ENCODE data around the gene MSLN. TPM values are rescaled to one million over a fixed set of nuclear protein-coding genes. Genes with fewer than 3 reads are reported as not detected.

Gene MSLN
- total RNA-seq, 2 donors from 2014 or later: 44.8 to 94.6 TPM

DNA sequence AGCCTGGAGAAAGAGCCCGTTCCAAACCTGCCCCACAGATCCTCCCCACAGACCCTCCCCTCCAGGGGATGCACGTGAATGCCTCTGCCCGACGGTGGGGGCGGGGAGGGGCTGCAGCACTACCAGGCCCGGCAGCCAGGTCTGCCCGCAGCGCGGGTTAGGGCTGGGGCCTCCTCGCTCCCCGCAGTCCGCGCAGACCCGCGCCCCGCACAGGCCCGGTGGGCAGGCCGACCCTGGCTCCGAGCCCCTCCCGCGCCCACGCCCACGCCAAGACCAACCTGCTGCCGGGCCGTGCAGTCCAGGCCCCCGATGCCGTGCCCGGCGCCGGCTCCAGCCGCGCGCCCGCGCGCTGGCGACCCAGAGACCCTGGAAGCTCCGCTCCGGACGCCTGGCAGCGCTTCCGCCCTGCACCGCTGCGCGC lies 27.5 kb downstream of the MSLN start, which contains the start of gene RPUSD1:
Gene RPUSD1 (minus strand): TSS at position 404 of the 421 bp plus-strand sequence. CDS start 644 bp downstream, outside the sequence.
- Histone ChIP-seq H3K9me3 (no peaks in the 10 kb centered on the region), H3K27ac (peak within 1 kb of the TSS; percentile 58 to 69), H3K4me1 (peaks cover 0 to 28% of the 10 kb centered on the region in 2 donors), H3K27me3 (no peaks in the 10 kb centered on the region), H3K36me3 (peaks cover 7% of the 10 kb centered on the region), H3K4me3 (peak within 1 kb of the TSS; percentile 91 to 99)
- TF ChIP-seq, protein P1, sequence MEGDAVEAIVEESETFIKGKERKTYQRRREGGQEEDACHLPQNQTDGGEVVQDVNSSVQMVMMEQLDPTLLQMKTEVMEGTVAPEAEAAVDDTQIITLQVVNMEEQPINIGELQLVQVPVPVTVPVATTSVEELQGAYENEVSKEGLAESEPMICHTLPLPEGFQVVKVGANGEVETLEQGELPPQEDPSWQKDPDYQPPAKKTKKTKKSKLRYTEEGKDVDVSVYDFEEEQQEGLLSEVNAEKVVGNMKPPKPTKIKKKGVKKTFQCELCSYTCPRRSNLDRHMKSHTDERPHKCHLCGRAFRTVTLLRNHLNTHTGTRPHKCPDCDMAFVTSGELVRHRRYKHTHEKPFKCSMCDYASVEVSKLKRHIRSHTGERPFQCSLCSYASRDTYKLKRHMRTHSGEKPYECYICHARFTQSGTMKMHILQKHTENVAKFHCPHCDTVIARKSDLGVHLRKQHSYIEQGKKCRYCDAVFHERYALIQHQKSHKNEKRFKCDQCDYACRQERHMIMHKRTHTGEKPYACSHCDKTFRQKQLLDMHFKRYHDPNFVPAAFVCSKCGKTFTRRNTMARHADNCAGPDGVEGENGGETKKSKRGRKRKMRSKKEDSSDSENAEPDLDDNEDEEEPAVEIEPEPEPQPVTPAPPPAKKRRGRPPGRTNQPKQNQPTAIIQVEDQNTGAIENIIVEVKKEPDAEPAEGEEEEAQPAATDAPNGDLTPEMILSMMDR (IDR thresholded peaks at IDR 0.05): no peak
- DNase-seq (ENCODE audit: low spot score): no peak

DNA sequence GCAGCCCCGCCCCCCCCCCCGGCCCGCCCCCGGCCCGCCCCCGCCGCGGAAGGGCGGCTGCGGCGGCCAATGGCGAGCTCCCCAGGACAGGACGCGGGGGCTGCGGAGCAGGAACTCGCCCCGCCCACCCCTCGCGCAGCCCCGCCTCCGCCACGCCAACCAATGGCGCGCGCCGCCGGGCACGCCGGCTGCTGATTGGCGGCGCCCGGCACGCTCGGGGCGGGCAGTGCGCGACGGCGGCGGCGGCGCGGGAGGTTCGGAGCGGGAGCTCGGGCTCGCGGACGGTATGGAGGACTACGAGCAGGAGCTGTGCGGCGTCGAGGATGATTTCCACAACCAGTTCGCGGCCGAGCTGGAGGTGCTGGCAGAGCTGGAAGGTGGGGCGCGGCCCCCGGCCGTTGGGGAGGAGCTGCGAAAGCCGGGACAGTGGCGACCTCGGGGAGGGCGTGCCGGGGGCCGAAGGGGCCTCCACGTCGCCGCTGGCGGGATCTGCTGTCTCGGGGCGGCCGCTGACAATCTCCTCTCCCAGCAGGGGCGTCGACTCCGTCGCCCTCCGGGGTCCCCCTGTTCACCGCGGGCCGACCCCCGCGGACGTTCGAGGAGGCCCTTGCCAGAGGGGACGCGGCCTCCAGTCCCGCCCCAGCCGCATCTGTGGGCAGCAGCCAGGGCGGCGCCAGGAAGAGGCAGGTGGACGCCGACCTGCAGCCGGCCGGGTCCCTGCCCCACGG lies 28.0 kb downstream of the MSLN start, which contains the start of gene CHTF18:
Gene CHTF18 (plus strand): TSS at position 222 of the 728 bp plus-strand sequence. CDS start 65 bp downstream, at position 287.
- Histone ChIP-seq H3K9me3 (no peaks in the 10 kb centered on the region), H3K4me1 (peaks cover 0 to 24% of the 10 kb centered on the region in 2 donors), H3K27me3 (no peaks in the 10 kb centered on the region), H3K27ac (peak within 1 kb of the TSS; percentile 58 to 69), H3K36me3 (peaks cover 7% of the 10 kb centered on the region), H3K4me3 (peak within 1 kb of the TSS; percentile 91 to 99)
- peak; percentile 88 for DNase-seq (ENCODE audit: low spot score)
- TF ChIP-seq, protein P1 (IDR thresholded peaks at IDR 0.05): no peak

DNA sequence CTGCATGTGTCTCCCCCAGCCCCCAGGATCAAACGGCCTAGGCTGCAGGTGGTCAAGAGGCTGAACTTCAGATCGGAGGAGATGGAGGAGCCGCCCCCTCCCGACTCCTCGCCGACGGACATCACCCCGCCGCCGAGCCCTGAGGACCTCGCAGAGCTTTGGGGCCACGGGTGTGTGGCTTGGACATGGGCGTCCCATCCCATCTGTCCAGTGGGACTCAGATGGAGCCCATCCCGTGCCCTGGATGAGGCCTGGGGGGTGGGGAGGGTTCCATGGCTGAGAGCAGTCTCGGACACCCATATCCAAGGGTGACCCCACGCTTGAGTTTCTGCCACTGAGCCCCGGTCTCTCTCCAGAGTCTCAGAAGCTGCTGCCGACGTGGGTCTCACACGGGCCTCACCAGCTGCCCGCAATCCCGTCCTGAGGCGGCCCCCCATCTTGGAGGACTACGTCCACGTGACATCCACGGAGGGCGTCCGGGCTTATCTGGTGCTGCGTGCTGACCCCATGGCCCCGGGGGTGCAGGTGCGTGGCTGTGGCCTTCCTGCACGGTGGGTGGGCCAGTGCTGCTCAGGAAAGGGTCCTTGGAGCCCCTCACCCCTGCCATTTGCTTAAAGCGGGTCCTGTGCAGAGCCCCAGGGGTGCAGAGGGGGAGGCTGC lies 28.8 kb downstream of the MSLN start:
- peaks cover 7% of the 10 kb centered on the region for H3K36me3 ChIP-seq
- no peak for DNase-seq (ENCODE audit: low spot score)
- H3K27me3 ChIP-seq: no peaks in the 10 kb centered on the region
- TF ChIP-seq, protein P1 (IDR thresholded peaks at IDR 0.05): no peak
- peaks cover 0 to 18% of the 10 kb centered on the region in 2 donors for H3K4me1 ChIP-seq
- no peak overlapping the region for H3K27ac ChIP-seq
- peak overlapping the region in 1 of 2 donors; percentile 73 for H3K4me3 ChIP-seq
- H3K9me3 ChIP-seq: no peaks in the 10 kb centered on the region

DNA sequence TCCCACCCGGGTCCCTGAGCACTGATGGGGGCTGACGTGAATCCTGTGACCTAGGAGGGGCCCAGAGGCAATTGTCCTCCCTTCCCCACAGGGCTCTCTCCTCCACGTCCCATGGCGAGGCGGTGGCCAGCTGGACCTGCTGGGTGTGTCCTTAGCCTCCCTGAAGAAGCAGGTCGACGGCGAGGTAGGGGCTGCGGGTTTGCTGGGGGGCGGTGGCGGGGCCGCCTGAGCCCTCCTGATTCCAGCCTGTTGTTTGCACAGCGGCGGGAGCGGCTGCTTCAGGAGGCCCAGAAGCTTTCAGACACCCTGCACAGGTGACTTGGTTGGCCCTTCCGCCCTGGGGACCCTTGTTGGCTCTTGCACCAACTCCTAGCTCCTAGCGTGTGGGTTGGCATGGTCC lies 29.6 kb downstream of the MSLN start:
- no peak for DNase-seq (ENCODE audit: low spot score)
- Histone ChIP-seq H3K27me3 (no peaks in the 10 kb centered on the region), H3K4me3 (no peak overlapping the region), H3K27ac (no peak overlapping the region), H3K36me3 (peaks cover 7% of the 10 kb centered on the region), H3K9me3 (no peaks in the 10 kb centered on the region), H3K4me1 (peaks cover 0 to 18% of the 10 kb centered on the region in 2 donors)
- TF ChIP-seq, protein P1 (IDR thresholded peaks at IDR 0.05): no peak

DNA sequence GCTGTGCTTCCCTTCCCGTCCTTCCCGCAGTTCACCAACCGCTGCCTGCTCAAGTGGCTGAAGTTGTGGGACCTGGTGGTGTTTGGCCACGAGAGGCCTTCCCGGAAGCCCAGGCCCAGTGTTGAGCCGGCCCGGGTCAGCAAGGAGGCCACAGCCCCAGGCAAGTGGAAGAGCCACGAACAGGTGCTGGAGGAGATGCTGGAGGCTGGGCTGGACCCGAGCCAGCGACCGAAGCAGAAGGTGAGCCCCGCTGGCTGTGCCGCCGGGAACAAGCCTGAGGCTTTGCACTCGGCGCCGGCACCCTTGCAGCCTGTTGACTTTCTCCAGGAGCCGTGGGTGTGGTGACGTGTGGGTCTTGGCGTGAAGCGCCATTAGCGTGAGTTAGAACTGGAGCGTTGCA lies 30.6 kb downstream of the MSLN start:
- peaks cover 4% of the 10 kb centered on the region for H3K36me3 ChIP-seq
- no peaks in the 10 kb centered on the region for H3K9me3 ChIP-seq
- no peak overlapping the region for H3K4me3 ChIP-seq
- H3K27me3 ChIP-seq: no peaks in the 10 kb centered on the region
- DNase-seq (ENCODE audit: low spot score): no peak
- H3K4me1 ChIP-seq: peaks cover 0 to 18% of the 10 kb centered on the region in 2 donors
- no peak overlapping the region for H3K27ac ChIP-seq
- TF ChIP-seq, protein P1 (IDR thresholded peaks at IDR 0.05): no peak
